H9 (cell line): Measurements from ENCODE around the gene PEX12. TPM values are rescaled to one million over a fixed set of nuclear protein-coding genes. Genes with fewer than 3 reads are reported as not detected.

Experiments
- total RNA-seq: library from RNA; stranded (reverse); gene quantifications from 2 replicates; pipeline ENCODE4 v1.2.1, GENCODE V29; 2021

PEX12 gene
- total RNA-seq, 1 experiment from 2014 or later: 5.4 TPM

Other genes with a start within 250 kb of the PEX12 start
- gene SLFN11, start 204.9 kb downstream of the PEX12 start, total RNA-seq: 0.55 and 0.90 TPM in 2 replicates
- gene SLFN12, start 146.1 kb downstream of the PEX12 start, total RNA-seq: 13.4 and 14.5 TPM in 2 replicates
- gene SLFN13, start 129.8 kb downstream of the PEX12 start, total RNA-seq: 10.1 TPM in 2 replicates
- gene SLFN12L, start 40.9 kb downstream of the PEX12 start, total RNA-seq: not detected in 2 replicates
- not detected in 2 replicates for gene SLFN14, start 17.8 kb downstream of the PEX12 start, total RNA-seq
- gene AP2B1, start 8.8 kb upstream of the PEX12 start, total RNA-seq: 208 and 217 TPM in 2 replicates
- gene RASL10B, start 153.1 kb upstream of the PEX12 start, total RNA-seq: 15.0 and 15.9 TPM in 2 replicates
- gene GAS2L2, start 174.7 kb upstream of the PEX12 start, total RNA-seq: not detected in 2 replicates
- gene C17orf50, start 182.3 kb upstream of the PEX12 start, total RNA-seq: not detected in 2 replicates
- not detected in 2 replicates for gene MMP28, start 217.1 kb upstream of the PEX12 start, total RNA-seq
- gene TAF15, start 230.9 kb upstream of the PEX12 start, total RNA-seq: 290 and 304 TPM in 2 replicates